Fibroblast of lung (primary cell): Measurements from ENCODE around the gene SLIT3.

Experiments used
- CTCF ChIP-seq, 2 donors: IDR thresholded peaks in 1 of 2; conservative IDR thresholded peaks in 1 of 2; 1 replicate in 1 of 2; 2 replicates in 1 of 2; pipeline ENCODE4 v1.5.1; 2011 to 2012; ENCODE audit warnings: low read length in 2 of 2, control low read depth in 1 of 2, inconsistent platforms in 1 of 2, low read depth in 1 of 2, mild to moderate bottlenecking in 1 of 2
- EZH2 ChIP-seq: IDR thresholded peaks from 2 replicates; pipeline ENCODE4 v1.5.1; 2012; ENCODE audit warnings: low read length, control low read depth, mild to moderate bottlenecking; ENCODE audit errors: missing control alignments

GRCh38 chr5:169178754-169179153 is 122.2 kb downstream of the SLIT3 start:
- TF ChIP-seq CTCF (conservative IDR thresholded peaks at IDR 0.05 in 1 of 2, IDR thresholded peaks at IDR 0.05 in 1 of 2; ENCODE audit: low read depth in 1 of 2, low read length in 2 of 2) (no peak), EZH2 (no peak)
